H1 (cell line): ENCODE measurements around the gene RAP1GAP. TPM values are rescaled to one million over a fixed set of nuclear protein-coding genes. Genes with fewer than 3 reads are reported as not detected.

Experiments
- CTCF ChIA-PET: fragments of 300-600 bp; sonication (Branson Sonifier 250); formaldehyde crosslinking; loops from one replicate; lab custom pipeline; 2021; ENCODE audit not compliant: partially characterized antibody; lab: Charles Lee
- POLR2A ChIA-PET: fragments of 300-600 bp; sonication (Branson Sonifier 250); formaldehyde crosslinking; loops from one replicate; lab custom pipeline; 2021; ENCODE audit warnings: inconsistent platforms; ENCODE audit not compliant: partially characterized antibody; lab: Charles Lee
- DNase-seq, 2 experiments: peaks; one replicate each; pipeline versions ENCODE4 v3.0.0 to v3.0.0-alpha.2; 2010 to 2022; ENCODE audit warnings: low spot score in 2 of 2, low read depth in 1 of 2, mixed read lengths in 1 of 2
- FAIRE-seq: peaks from 2 replicates; lab custom pipeline; 2011; peaks lifted over from hg19 to GRCh38; lab: Jason Lieb, UNC
- H2AFZ ChIP-seq: 2 replicates; pipeline ENCODE4 v1.8.1; 2012; ENCODE audit warnings: low read length, inconsistent platforms
- H2AK5ac ChIP-seq: 2 replicates; pipeline ENCODE4 v1.6.1; 2013; ENCODE audit warnings: low read depth, low read length
- H2BK120ac ChIP-seq: replicated peaks from 2 replicates; pipeline ENCODE3; 2013; ENCODE audit warnings: low read depth, low read length, inconsistent platforms
- H2BK12ac ChIP-seq: 2 replicates; pipeline ENCODE4 v1.6.1; 2013; ENCODE audit warnings: low read depth, low read length
- H2BK15ac ChIP-seq: 2 replicates; pipeline ENCODE4 v1.6.1; 2013; ENCODE audit warnings: low read length
- H2BK20ac ChIP-seq: 2 replicates; pipeline ENCODE4 v1.6.1; 2013; ENCODE audit warnings: low read length
- H2BK5ac ChIP-seq: 2 replicates; pipeline ENCODE4 v1.6.1; 2013; ENCODE audit warnings: low read depth, low read length
- H3K14ac ChIP-seq: 2 replicates; pipeline ENCODE4 v1.6.1; 2013; ENCODE audit warnings: inconsistent platforms; ENCODE audit not compliant: insufficient read length
- H3K18ac ChIP-seq: 2 replicates; pipeline ENCODE4 v1.6.1; 2013; ENCODE audit warnings: low read length; ENCODE audit errors: extremely low read depth
- H3K23ac ChIP-seq: 2 replicates; pipeline ENCODE4 v1.6.1; 2013; ENCODE audit warnings: inconsistent platforms; ENCODE audit not compliant: insufficient read length
- H3K23me2 ChIP-seq: 2 replicates; pipeline ENCODE4 v1.6.1; 2013; ENCODE audit warnings: low read depth, low read length
- H3K27ac ChIP-seq: 2 replicates; pipeline ENCODE4 v1.6.1; 2011; ENCODE audit warnings: low read depth, low read length, inconsistent platforms
- H3K27me3 ChIP-seq, 4 experiments: replicated peaks in 1 of 4; 1 replicate in 1 of 4; 2 replicates in 3 of 4; pipeline versions ENCODE4 v1.6.1 to v1.8.1; 2011 to 2013; ENCODE audit warnings: low read length in 3 of 4, mild to moderate bottlenecking in 3 of 4, inconsistent platforms in 2 of 4, mixed read lengths in 2 of 4, moderate library complexity in 1 of 4; ENCODE audit not compliant: control insufficient read depth in 3 of 4, insufficient read depth in 3 of 4; ENCODE audit errors: extremely low read depth in 1 of 4
- H3K36me3 ChIP-seq, 4 experiments: 2 replicates each; pipeline versions ENCODE4 v1.6.1 to v1.8.1; 2011 to 2013; ENCODE audit warnings: mild to moderate bottlenecking in 4 of 4, low read length in 3 of 4, moderate library complexity in 2 of 4, control low read depth in 1 of 4, inconsistent platforms in 1 of 4; ENCODE audit not compliant: insufficient read depth in 4 of 4, control insufficient read depth in 2 of 4
- H3K4ac ChIP-seq: replicated peaks from 2 replicates; pipeline ENCODE3; 2013; ENCODE audit warnings: low read length, low read depth, mixed read lengths, inconsistent platforms; ENCODE audit not compliant: insufficient read length
- H3K4me1 ChIP-seq, 4 experiments: replicated peaks in 1 of 4; 1 replicate in 1 of 4; 2 replicates in 3 of 4; pipeline versions ENCODE4 v1.6.1 to v1.8.1; 2011 to 2013; ENCODE audit warnings: low read length in 3 of 4, inconsistent platforms in 2 of 4, mixed read lengths in 1 of 4; ENCODE audit not compliant: insufficient read depth in 4 of 4, control insufficient read depth in 3 of 4
- H3K4me2 ChIP-seq, 2 experiments: 2 replicates each; pipeline versions ENCODE4 v1.6.1 to v1.8.1; 2011 to 2013; ENCODE audit warnings: low read depth in 2 of 2, low read length in 2 of 2, control low read depth in 1 of 2, inconsistent platforms in 1 of 2, mild to moderate bottlenecking in 1 of 2; ENCODE audit not compliant: insufficient read depth in 1 of 2
- H3K4me3 ChIP-seq, 4 experiments: fragments of 200-600, 300-600 bp in 1 of 4; sonication (generic), shearing (Covaris generic), sonication (Bioruptor Twin) in 1 of 4; 2 replicates each; pipeline versions ENCODE4 v1.5.1 to v1.8.1; 2011 to 2016; ENCODE audit warnings: low read length in 4 of 4, low read depth in 3 of 4, control low read depth in 2 of 4, inconsistent platforms in 2 of 4, mild to moderate bottlenecking in 2 of 4, mixed read lengths in 1 of 4, moderate library complexity in 1 of 4; ENCODE audit not compliant: insufficient read depth in 2 of 4; ENCODE audit errors: extremely low read depth in 1 of 4
- H3K56ac ChIP-seq: replicated peaks from 2 replicates; pipeline ENCODE3; 2013; ENCODE audit warnings: low read depth, mild to moderate bottlenecking, mixed read lengths, low read length, inconsistent platforms; ENCODE audit not compliant: insufficient read length
- H3K79me1 ChIP-seq: 2 replicates; pipeline ENCODE4 v1.6.1; 2013; ENCODE audit warnings: low read depth, low read length, control low read depth
- H3K79me2 ChIP-seq, 2 experiments: 2 replicates each; pipeline versions ENCODE4 v1.6.1 to v1.8.1; 2012 to 2013; ENCODE audit warnings: low read length in 2 of 2, mild to moderate bottlenecking in 2 of 2, inconsistent platforms in 1 of 2; ENCODE audit not compliant: insufficient read depth in 2 of 2, control insufficient read depth in 1 of 2
- H3K9ac ChIP-seq, 4 experiments: replicated peaks in 1 of 4; 1 replicate in 1 of 4; 2 replicates in 3 of 4; pipeline versions ENCODE4 v1.6.1 to v1.8.1; 2011 to 2013; ENCODE audit warnings: low read depth in 3 of 4, low read length in 3 of 4, control low read depth in 2 of 4, mild to moderate bottlenecking in 2 of 4, moderate library complexity in 2 of 4, inconsistent platforms in 1 of 4; ENCODE audit errors: extremely low read depth in 1 of 4
- H3K9me3 ChIP-seq, 2 experiments: 2 replicates each; pipeline versions ENCODE4 v1.6.1 to v1.8.1; 2012 to 2013; ENCODE audit warnings: mild to moderate bottlenecking in 2 of 2, moderate library complexity in 2 of 2, control low read depth in 1 of 2, inconsistent platforms in 1 of 2, low read depth in 1 of 2, low read length in 1 of 2, mixed read lengths in 1 of 2; ENCODE audit not compliant: insufficient read depth in 2 of 2
- H4K20me1 ChIP-seq, 2 experiments: replicated peaks in 1 of 2; 2 replicates each; pipeline versions ENCODE3 to v1.8.1; 2011 to 2013; ENCODE audit warnings: inconsistent platforms in 2 of 2, low read length in 2 of 2, mild to moderate bottlenecking in 1 of 2; ENCODE audit not compliant: insufficient read depth in 2 of 2, control insufficient read depth in 1 of 2
- H4K5ac ChIP-seq: 2 replicates; pipeline ENCODE4 v1.6.1; 2013; ENCODE audit warnings: low read length, low read depth, mixed read lengths, inconsistent platforms; ENCODE audit not compliant: insufficient read length
- H4K8ac ChIP-seq: 2 replicates; pipeline ENCODE4 v1.8.0; 2013; ENCODE audit warnings: mild to moderate bottlenecking, moderate library complexity, low read length, inconsistent platforms; ENCODE audit not compliant: insufficient read depth; ENCODE audit errors: extremely low read depth
- H4K91ac ChIP-seq: replicated peaks from 2 replicates; pipeline ENCODE3; 2013; ENCODE audit warnings: low read length, mixed read lengths, inconsistent platforms; ENCODE audit not compliant: insufficient read length
- ATF2 ChIP-seq: IDR thresholded peaks from 2 replicates; pipeline ENCODE4 v1.6.1; 2012; ENCODE audit warnings: low read length, inconsistent platforms
- POLR2A ChIP-seq, 2 experiments: IDR thresholded peaks; 1 replicate in 1 of 2; 2 replicates in 1 of 2; pipeline ENCODE4 v1.6.1; 2011; ENCODE audit warnings: low read depth in 2 of 2, low read length in 2 of 2, mild to moderate bottlenecking in 2 of 2; ENCODE audit errors: control extremely low read depth in 1 of 2
- WGBS, 2 experiments: shearing (Covaris generic) in 1 of 2; methylation state at CpG; one replicate each; pipeline versions ENCODE4 v1.1.6 to v1.1.7; 2013 to 2015; ENCODE audit warnings: low lambda C conversion rate in 2 of 2, mixed read lengths in 2 of 2, inconsistent platforms in 1 of 2, low coverage in 1 of 2, missing lambda C conversion rate in 1 of 2; ENCODE audit not compliant: insufficient replicate concordance in 2 of 2, insufficient coverage in 1 of 2, insufficient read length in 1 of 2; ENCODE audit errors: extremely low coverage in 1 of 2, missing lambda C conversion rate in 1 of 2; 5-methylcytosine and 5-hydroxymethylcytosine counted together
- polyA plus RNA-seq, 7 experiments: library from polyadenylated mRNA; depleted of rRNA in 3 of 7; stranded (reverse) in 5 of 7; unstranded in 2 of 7; fragments of >200 nt in 5 of 7; fragments of 200-250 nt in 2 of 7; gene quantifications; 1 replicate in 5 of 7; 2 replicates in 1 of 7; 4 replicates in 1 of 7; pipeline versions ENCODE4 v1.2.1 to v1.2.3, GENCODE V29; 2011 to 2013; ENCODE audit warnings: missing spikeins in 2 of 7, mixed read lengths in 2 of 7
- total RNA-seq: library from RNA; stranded (reverse); fragmentation: NEBNext Ultra II Directional; extraction: Animal tissue kit (Norgen Biotek cat#: 25700); gene quantifications from 2 replicates; pipeline ENCODE4 v1.2.1, GENCODE V29; 2021

Gene RAP1GAP
- total and polyA plus RNA-seq, 2 of the 8 experiments (the other 6 are each of a cell fraction or from before 2014, with no cell fraction given), result 8.4 TPM

- Histone ChIP-seq H3K27me3 (peaks cover 0 to 17% (median 12%) of the 10 kb centered on the region in 4 experiments; a peak in 5 of 7 replicates), H2BK5ac (no peak overlapping the region; the same call in 1 of the 2 replicates), H3K4me3 (no peak overlapping the region), H3K9me3 (no peaks in the 10 kb centered on the region), H3K23ac (no peak overlapping the region), H3K36me3 (peaks cover 0 to 1% (median 0%) of the 10 kb centered on the region in 4 experiments; a peak in 1 of 8 replicates), H2BK12ac (no peak overlapping the region), H3K56ac (no peak overlapping the region), H3K14ac (no peak overlapping the region), H3K79me2 (no peaks in the 10 kb centered on the region), H3K23me2 (peaks cover 13% of the 10 kb centered on the region), H2BK120ac (no peak overlapping the region), H2BK15ac (no peak overlapping the region), H3K79me1 (no peaks in the 10 kb centered on the region), H3K4me1 (peaks cover 0 to 21% (median 7%) of the 10 kb centered on the region in 4 experiments; a peak in 6 of 7 replicates), H3K18ac (no peak overlapping the region), H3K4me2 (no peak overlapping the region), H3K27ac (no peak overlapping the region), H3K9ac (no peak overlapping the region), H3K4ac (no peak overlapping the region), H2AFZ (no peak overlapping the region), H4K20me1 (peaks cover 0 to 2% of the 10 kb centered on the region in 2 experiments), H2BK20ac (no peak overlapping the region), H4K5ac (no peak overlapping the region), H4K8ac (peak overlapping the region; percentile 7; the same call in 1 of the 2 replicates), H4K91ac (no peak overlapping the region), H2AK5ac (no peak overlapping the region)
- FAIRE-seq (no peak), DNase-seq (peak in 1 of 2 experiments; percentile 45)
- ChIA-PET POLR2A (interaction anchor here (0.9 to 2.0 kb wide), 3 partner anchors 18 to 221 kb away, joined by 3 to 6 read pairs (median 3); no protein-coding TSS in a partner anchor), CTCF (interaction anchor here (0.9 to 1.3 kb wide), 3 partner anchors 9 to 109 kb away, joined by 3 to 6 read pairs (median 3); no protein-coding TSS in a partner anchor)
- TF ChIP-seq ATF2 (no peak), POLR2A (IDR thresholded peaks at IDR 0.05; ENCODE audit: control extremely low read depth in 1 of 2, low read depth in 2 of 2, low read length in 2 of 2) (peak in 1 of 2 experiments; percentile 16; a peak in 1 of 3 replicates)
- 80% methylated on average over 9 of the region's 9 CpGs; no CpG with 5 or more reads in 1 of the 2 experiments for WGBS, 2 experiments
Observed at GRCh38 chr1:21673277-21673780, 4.2 kb upstream of the RAP1GAP start.
